PC-3 (cell line): Measurements from ENCODE around the gene RALGDS. TPM values are rescaled to one million over a fixed set of nuclear protein-coding genes. Genes with fewer than 3 reads are reported as not detected.

Experiments used
- ATAC-seq: fragments of 200-7000 bp; cut with Tn5 transposase; 2 replicates; pipeline ENCODE4 v1.9.1; 2020; ENCODE audit warnings: mild to moderate bottlenecking, moderate library complexity
- BruUV-seq: library from RNA; stranded (reverse); fragments of 400-500 nt; replicated peaks from 2 replicates; lab custom pipeline; 2021; lab: Mats Ljungman, UMichigan
- CTCF ChIA-PET: fragments of 300-600 bp; sonication (Branson Sonifier 250); formaldehyde crosslinking; loops from one replicate; lab custom pipeline; 2022; ENCODE audit warnings: antibody characterized with exemption; lab: Charles Lee
- POLR2A ChIA-PET: fragments of 300-600 bp; sonication (Branson Sonifier 250); formaldehyde crosslinking; loops from one replicate; lab custom pipeline; 2022; ENCODE audit warnings: antibody characterized with exemption; ENCODE audit not compliant: unreplicated experiment; lab: Charles Lee
- DNase-seq: peaks from one replicate; pipeline ENCODE4 v3.0.0-alpha.2; 2015
- H2AFZ ChIP-seq: fragments of 300-600 bp; sonication (generic); 2 replicates; pipeline ENCODE4 v1.6.0; 2016; ENCODE audit warnings: antibody characterized with exemption, low read length
- H3F3A ChIP-seq: fragments of 300-600 bp; sonication (generic); one replicate; pipeline ENCODE4 v1.6.0; 2017; ENCODE audit warnings: antibody characterized with exemption, low read length, control low read depth, mild to moderate bottlenecking; ENCODE audit not compliant: unreplicated experiment
- H3K27ac ChIP-seq: fragments of 300-600 bp; sonication (generic); 2 replicates; pipeline ENCODE4 v1.5.1; 2016; ENCODE audit warnings: mild to moderate bottlenecking, low read length
- H3K27me3 ChIP-seq: fragments of 300-600 bp; sonication (generic); 2 replicates; pipeline ENCODE4 v1.6.1; 2016; ENCODE audit warnings: low read length, mixed read lengths
- H3K36me3 ChIP-seq: fragments of 300-600 bp; sonication (generic); 2 replicates; pipeline ENCODE4 v1.6.1; 2016; ENCODE audit warnings: low read depth, mixed run types, low read length, mixed read lengths
- H3K4me1 ChIP-seq: fragments of 300-600 bp; sonication (generic); 2 replicates; pipeline ENCODE4 v1.5.1; 2016; ENCODE audit warnings: low read length; ENCODE audit not compliant: insufficient read depth
- H3K4me2 ChIP-seq: fragments of 300-600 bp; sonication (generic); 2 replicates; pipeline ENCODE4 v1.6.0; 2016; ENCODE audit warnings: low read length
- H3K4me3 ChIP-seq: fragments of 300-600 bp; sonication (generic); 2 replicates; pipeline ENCODE4 v1.5.1; 2016; ENCODE audit warnings: mild to moderate bottlenecking, low read length, mixed read lengths
- H3K79me2 ChIP-seq: fragments of 300-600 bp; sonication (generic); 2 replicates; pipeline ENCODE4 v1.6.1; 2017; ENCODE audit warnings: low read length, mixed read lengths
- H3K9ac ChIP-seq: fragments of 300-600 bp; sonication (generic); 2 replicates; pipeline ENCODE4 v1.6.0; 2016; ENCODE audit warnings: mild to moderate bottlenecking, low read length
- H3K9me2 ChIP-seq: fragments of 300-600 bp; sonication (generic); replicated peaks from 2 replicates; pipeline ENCODE4 v1.6.1; 2016; ENCODE audit warnings: mixed run types, low read length, mixed read lengths
- H3K9me3 ChIP-seq: fragments of 300-600 bp; sonication (generic); 2 replicates; pipeline ENCODE4 v1.6.1; 2016; ENCODE audit warnings: low read length, mixed read lengths
- H4K20me1 ChIP-seq: fragments of 300-600 bp; sonication (generic); 2 replicates; pipeline ENCODE4 v1.6.1; 2016; ENCODE audit warnings: low read length, mixed read lengths
- CTCF ChIP-seq: fragments of 300-600 bp; sonication (generic); conservative IDR thresholded peaks from 2 replicates; pipeline ENCODE4 v1.5.1; 2017; ENCODE audit warnings: antibody characterized with exemption, low read depth, mild to moderate bottlenecking, low read length
- EZH2 ChIP-seq: fragments of 300-600 bp; sonication (generic); IDR thresholded peaks from one replicate; pipeline ENCODE4 v1.6.1; 2017; ENCODE audit warnings: antibody characterized with exemption, mild to moderate bottlenecking, low read length; ENCODE audit not compliant: unreplicated experiment
- EZH2phosphoT487 ChIP-seq: fragments of 300-600 bp; sonication (generic); IDR thresholded peaks from 2 replicates; pipeline ENCODE4 v1.6.1; 2018; ENCODE audit warnings: mild to moderate bottlenecking, antibody characterized with exemption, low read length, borderline replicate concordance
- intact Hi-C: fragments of 100-400 bp; cut with micrococcal nuclease; formaldehyde crosslinking; loops from 2 replicates; pipeline ENCODE4 v1.9.0; 2023
- total RNA-seq: library from RNA; depleted of rRNA; stranded (reverse); fragments of >200 nt; gene quantifications from 2 replicates; pipeline ENCODE4 v1.2.3, GENCODE V29; 2014

Gene RALGDS
- total RNA-seq, 1 experiment from 2014 or later, result 32.2 TPM

GRCh38 chr9:133056533-133056932 lies 64.5 kb downstream of the RALGDS start:
- Histone ChIP-seq H3K27ac (no peak overlapping the region), H3K9me2 (no peaks in the 10 kb centered on the region), H2AFZ (no peak overlapping the region), H3K9ac (no peak overlapping the region), H3F3A (no peaks in the 10 kb centered on the region), H3K4me1 (no peaks in the 10 kb centered on the region), H3K9me3 (no peaks in the 10 kb centered on the region), H3K36me3 (peaks cover 3% of the 10 kb centered on the region; the same call in 1 of the 2 replicates), H4K20me1 (no peaks in the 10 kb centered on the region), H3K27me3 (no peaks in the 10 kb centered on the region), H3K4me2 (no peak overlapping the region), H3K79me2 (no peaks in the 10 kb centered on the region), H3K4me3 (no peak overlapping the region)
- DNase-seq (no peak), ATAC-seq (no peak)
- ChIA-PET CTCF (no interaction called here), POLR2A (no interaction called here)
- intact Hi-C loops, result no loop called here
- BruUV-seq, result no TSS peak
- TF ChIP-seq EZH2, result no peak
- TF ChIP-seq CTCF, result no peak
- TF ChIP-seq EZH2phosphoT487, result no peak

- no TSS peak for BruUV-seq
- ChIA-PET CTCF (no interaction called here), POLR2A (no interaction called here)
- no peak overlapping the region for H3K27ac ChIP-seq
- ATAC-seq (no peak), DNase-seq (no peak)
- H3K36me3 ChIP-seq, result peaks cover 3% of the 10 kb centered on the region; the same call in 1 of the 2 replicates
- H3F3A ChIP-seq, result no peaks in the 10 kb centered on the region
- H3K9ac ChIP-seq, result no peak overlapping the region
- no peak overlapping the region for H3K4me2 ChIP-seq
- H3K9me3 ChIP-seq, result no peaks in the 10 kb centered on the region
- H3K9me2 ChIP-seq, result no peaks in the 10 kb centered on the region
- H3K4me1 ChIP-seq, result no peaks in the 10 kb centered on the region
- no peak overlapping the region for H2AFZ ChIP-seq
- H3K27me3 ChIP-seq, result no peaks in the 10 kb centered on the region
- TF ChIP-seq EZH2phosphoT487 (no peak), CTCF (no peak), EZH2 (no peak)
- H4K20me1 ChIP-seq, result no peaks in the 10 kb centered on the region
- H3K79me2 ChIP-seq, result no peaks in the 10 kb centered on the region
- H3K4me3 ChIP-seq, result no peak overlapping the region
- intact Hi-C loops, result no loop called here
Observed at GRCh38 chr9:133055788-133056420, 65.1 kb downstream of the RALGDS start.

- BruUV-seq, result no TSS peak
- DNase-seq, result no peak
- Histone ChIP-seq H3K4me1 (no peaks in the 10 kb centered on the region), H3K4me3 (no peak overlapping the region), H3K79me2 (no peaks in the 10 kb centered on the region), H3K27ac (no peak overlapping the region), H3K9me3 (no peaks in the 10 kb centered on the region), H3K36me3 (peaks cover 3% of the 10 kb centered on the region), H2AFZ (no peak overlapping the region), H3K27me3 (no peaks in the 10 kb centered on the region), H3K9me2 (no peaks in the 10 kb centered on the region), H3K9ac (no peak overlapping the region), H4K20me1 (no peaks in the 10 kb centered on the region), H3F3A (no peaks in the 10 kb centered on the region), H3K4me2 (no peak overlapping the region)
- ATAC-seq, result no peak
- ChIA-PET CTCF (no interaction called here), POLR2A (no interaction called here)
- intact Hi-C loops, result no loop called here
- TF ChIP-seq EZH2 (no peak), CTCF (no peak), EZH2phosphoT487 (no peak)
Observed at GRCh38 chr9:133054966-133055365, 66.1 kb downstream of the RALGDS start.
